ENCODE measurements around the gene PREB. TPM values are rescaled to one million over a fixed set of nuclear protein-coding genes. Genes with fewer than 3 reads are reported as not detected.

Gene PREB
- total RNA-seq, 1 experiment from 2014 or later, result 65.3 TPM

DNA sequence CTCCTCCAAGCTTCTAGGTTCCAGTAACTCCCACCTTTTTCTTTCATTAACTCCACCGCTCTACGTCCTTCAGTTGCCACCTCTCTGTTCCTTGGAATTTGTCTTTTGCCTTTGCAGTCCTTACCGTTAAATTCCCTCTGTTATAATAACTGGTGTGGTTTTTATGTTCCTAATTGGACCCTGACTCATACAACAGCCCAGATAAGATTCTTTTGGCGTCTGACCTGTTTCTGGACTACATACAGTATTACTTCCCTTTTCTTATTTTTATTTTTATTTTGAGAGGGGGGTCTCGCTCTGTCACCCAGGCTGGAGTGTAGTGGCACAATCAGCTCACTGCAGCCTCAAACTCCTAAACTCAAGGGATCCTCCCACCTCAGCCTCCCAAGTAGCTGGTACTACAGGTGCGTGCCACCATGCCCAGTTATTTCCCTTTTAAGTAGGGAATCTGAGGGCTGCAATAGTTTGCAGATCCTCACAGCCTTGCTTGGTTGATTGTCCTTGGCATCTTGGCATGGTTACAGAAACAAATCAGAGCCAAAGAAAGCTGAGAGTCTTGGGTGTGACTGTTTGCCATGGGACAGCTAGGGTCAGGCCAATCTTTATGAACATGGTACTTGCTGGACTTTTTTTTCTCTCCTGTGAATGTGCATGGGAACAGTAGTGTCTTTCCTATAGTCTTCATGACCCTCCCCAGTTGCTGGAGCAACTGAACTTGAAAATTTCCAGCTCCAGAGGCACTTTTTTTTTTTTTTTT is 36.3 kb upstream of the PREB start:
- POLR2A ChIA-PET, result no interaction called here
- Histone ChIP-seq H3K4me1 (no peaks in the 10 kb centered on the region), H3K27me3 (replicated peaks; ENCODE audit: control insufficient read depth, insufficient read depth, low read length) (no peaks in the 10 kb centered on the region), H3K9me3 (no peaks in the 10 kb centered on the region), H3K36me3 (ENCODE audit: control insufficient read depth, insufficient read depth, low read length) (no peaks in the 10 kb centered on the region), H3K4me3 (ENCODE audit: low read depth, low read length) (no peak overlapping the region)
- TF ChIP-seq CTCF (IDR thresholded peaks at IDR 0.05; ENCODE audit: insufficient read depth in 1 of 2, low read depth in 1 of 2, low read length in 1 of 2, severe bottlenecking in 1 of 2, unreplicated experiment in 1 of 2), result no peak
- Mint-ChIP-seq H3K9me3 (ENCODE audit: unreplicated experiment) (no peaks in the 10 kb centered on the region), H3K27me3 (ENCODE audit: insufficient read depth, unreplicated experiment) (no peaks in the 10 kb centered on the region), H3K36me3 (ENCODE audit: insufficient read depth, unreplicated experiment) (no peaks in the 10 kb centered on the region), H3K4me1 (ENCODE audit: low read depth, unreplicated experiment) (no peaks in the 10 kb centered on the region), H3K27ac (ENCODE audit: unreplicated experiment) (no peak overlapping the region), H3K4me3 (ENCODE audit: unreplicated experiment) (no peak overlapping the region)
- CTCF ChIA-PET, result interaction anchor here (0.7 to 1.8 kb wide), 6 partner anchors 17 to 76 kb away, joined by 3 to 9 read pairs (median 4); no protein-coding TSS in a partner anchor
- BruUV-seq (replicated peaks), result no TSS peak
- DNase-seq, result no peak
- intact Hi-C loops (cut with micrococcal nuclease; ENCODE audit: unreplicated experiment), result loop anchor here (1.0 kb wide), 1 partner anchor 21 kb away; no protein-coding TSS in a partner anchor

DNA sequence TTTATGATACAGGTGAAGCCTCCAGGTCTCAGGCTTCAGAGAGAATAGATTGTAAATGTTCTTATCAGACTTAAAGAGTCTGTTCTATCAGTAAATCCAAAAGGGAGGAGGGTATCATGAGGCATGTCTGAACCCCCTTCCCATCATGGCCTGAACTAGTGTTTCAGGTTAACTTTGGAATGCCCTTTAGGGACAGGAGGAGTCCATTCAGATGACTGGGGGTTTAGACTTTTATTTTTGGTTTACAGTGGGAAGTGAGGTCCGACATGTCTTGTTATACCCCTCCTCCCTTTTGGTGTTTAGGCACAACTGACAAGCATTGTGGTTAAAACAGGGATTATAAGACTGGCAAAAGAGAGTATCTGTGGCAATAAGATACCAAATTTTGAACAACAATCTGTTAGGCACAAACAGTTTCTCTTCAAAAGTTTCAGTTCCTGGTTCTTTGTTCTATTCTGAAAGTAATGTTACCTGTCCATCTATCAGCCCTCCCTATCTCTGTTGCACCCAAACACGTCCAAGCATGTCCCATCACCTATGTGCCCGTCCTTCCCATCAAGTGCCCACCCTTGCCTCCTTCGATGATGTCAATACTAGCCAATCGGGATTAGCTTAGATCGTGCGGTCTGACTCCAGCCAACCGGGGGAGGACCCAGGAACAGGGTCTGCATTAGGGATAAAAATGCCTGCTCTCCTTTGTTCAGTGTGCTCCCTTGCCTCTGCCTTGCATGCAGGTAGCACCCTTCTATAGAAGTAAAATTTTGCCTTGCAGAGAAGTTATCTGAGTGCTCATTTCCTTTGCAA is 30.7 kb upstream of the PREB start:
- peaks cover 13% of the 10 kb centered on the region for H3K4me1 ChIP-seq
- Mint-ChIP-seq H3K9me3 (ENCODE audit: unreplicated experiment) (no peaks in the 10 kb centered on the region), H3K27ac (ENCODE audit: unreplicated experiment) (no peak overlapping the region), H3K36me3 (ENCODE audit: insufficient read depth, unreplicated experiment) (peaks cover 5% of the 10 kb centered on the region), H3K4me3 (ENCODE audit: unreplicated experiment) (no peak overlapping the region), H3K4me1 (ENCODE audit: low read depth, unreplicated experiment) (peaks cover 13% of the 10 kb centered on the region), H3K27me3 (ENCODE audit: insufficient read depth, unreplicated experiment) (no peaks in the 10 kb centered on the region)
- DNase-seq, result no peak
- H3K4me3 ChIP-seq (ENCODE audit: low read depth, low read length), result no peak overlapping the region
- ChIA-PET POLR2A (no interaction called here), CTCF (no interaction called here)
- H3K9me3 ChIP-seq, result no peaks in the 10 kb centered on the region
- no peaks in the 10 kb centered on the region for H3K36me3 ChIP-seq (ENCODE audit: control insufficient read depth, insufficient read depth, low read length)
- no TSS peak for BruUV-seq (replicated peaks)
- no peaks in the 10 kb centered on the region for H3K27me3 ChIP-seq (replicated peaks; ENCODE audit: control insufficient read depth, insufficient read depth, low read length)
- no peak for TF ChIP-seq CTCF (IDR thresholded peaks at IDR 0.05; ENCODE audit: insufficient read depth in 1 of 2, low read depth in 1 of 2, low read length in 1 of 2, severe bottlenecking in 1 of 2, unreplicated experiment in 1 of 2)
- intact Hi-C loops (cut with micrococcal nuclease; ENCODE audit: unreplicated experiment), result no loop called here

- Mint-ChIP-seq H3K36me3 (ENCODE audit: insufficient read depth, unreplicated experiment) (peaks cover 5% of the 10 kb centered on the region), H3K4me1 (ENCODE audit: low read depth, unreplicated experiment) (peaks cover 13% of the 10 kb centered on the region), H3K9me3 (ENCODE audit: unreplicated experiment) (no peaks in the 10 kb centered on the region), H3K4me3 (ENCODE audit: unreplicated experiment) (no peak overlapping the region), H3K27me3 (ENCODE audit: insufficient read depth, unreplicated experiment) (no peaks in the 10 kb centered on the region), H3K27ac (ENCODE audit: unreplicated experiment) (no peak overlapping the region)
- H3K9me3 ChIP-seq, result no peaks in the 10 kb centered on the region
- no peaks in the 10 kb centered on the region for H3K27me3 ChIP-seq (replicated peaks; ENCODE audit: control insufficient read depth, insufficient read depth, low read length)
- no peak for DNase-seq
- POLR2A ChIA-PET, result no interaction called here
- H3K4me1 ChIP-seq, result peaks cover 13% of the 10 kb centered on the region
- H3K4me3 ChIP-seq (ENCODE audit: low read depth, low read length), result no peak overlapping the region
- no peaks in the 10 kb centered on the region for H3K36me3 ChIP-seq (ENCODE audit: control insufficient read depth, insufficient read depth, low read length)
- intact Hi-C loops (cut with micrococcal nuclease; ENCODE audit: unreplicated experiment), result no loop called here
- CTCF ChIA-PET, result interaction anchor here (1.5 kb wide), 1 partner anchor 29 kb away, joined by 4 read pairs; no protein-coding TSS in a partner anchor
- no peak for TF ChIP-seq CTCF (IDR thresholded peaks at IDR 0.05; ENCODE audit: insufficient read depth in 1 of 2, low read depth in 1 of 2, low read length in 1 of 2, severe bottlenecking in 1 of 2, unreplicated experiment in 1 of 2)
- BruUV-seq (replicated peaks), result no TSS peak
These were observed 28.0 kb upstream of the PREB start for GRCh38 chr2:27162151-27163121.

Measured in Caco-2 (cell line).